AG04450 (cell line): ENCODE results near the gene CNTNAP2. TPM values are rescaled to one million over a fixed set of nuclear protein-coding genes. Genes with fewer than 3 reads are reported as not detected.

ENCODE experiments used
- CTCF ChIA-PET: fragments of 300-600, 350-600 bp; formaldehyde crosslinking; extraction: SDS; loops from one replicate; lab custom pipeline; 2022; ENCODE audit warnings: antibody characterized with exemption, inconsistent platforms; lab: Charles Lee
- POLR2A ChIA-PET: fragments of 350-600 bp; formaldehyde crosslinking; extraction: SDS; loops from one replicate; lab custom pipeline; 2021; ENCODE audit warnings: antibody characterized with exemption, inconsistent platforms; lab: Yijun Ruan, JAX
- DNase-seq: peaks from one replicate; pipeline ENCODE4 v3.0.0-alpha.2; 2011; ENCODE audit warnings: low read depth, low spot score
- H3K27ac ChIP-seq: one replicate; pipeline ENCODE4 v1.5.1; 2012; ENCODE audit warnings: low read depth, low read length, control low read depth
- H3K27me3 ChIP-seq: one replicate; pipeline ENCODE4 v1.6.0; 2012; ENCODE audit warnings: low read length; ENCODE audit not compliant: control insufficient read depth, insufficient read depth
- H3K4me3 ChIP-seq: 2 replicates; pipeline ENCODE4 v1.5.1; 2011; ENCODE audit warnings: mild to moderate bottlenecking, low read depth, low read length, control low read depth
- H3K9me3 ChIP-seq: 2 replicates; pipeline ENCODE4 v1.5.1; 2012; ENCODE audit warnings: low read length; ENCODE audit not compliant: control insufficient read depth, insufficient read depth
- polyA plus RNA-seq: library from polyadenylated mRNA; depleted of rRNA; stranded (reverse); fragments of >200 nt; gene quantifications from 2 replicates; pipeline ENCODE4 v1.2.3, GENCODE V29; 2011
- TF ChIP-seq, protein P1 (sequence below): IDR thresholded peaks from 2 replicates; pipeline ENCODE4 v1.5.1; 2011; ENCODE audit warnings: low read depth, low read length, control low read depth, inconsistent platforms

Gene CNTNAP2
- polyA plus RNA-seq, 1 experiment = not detected

DNA sequence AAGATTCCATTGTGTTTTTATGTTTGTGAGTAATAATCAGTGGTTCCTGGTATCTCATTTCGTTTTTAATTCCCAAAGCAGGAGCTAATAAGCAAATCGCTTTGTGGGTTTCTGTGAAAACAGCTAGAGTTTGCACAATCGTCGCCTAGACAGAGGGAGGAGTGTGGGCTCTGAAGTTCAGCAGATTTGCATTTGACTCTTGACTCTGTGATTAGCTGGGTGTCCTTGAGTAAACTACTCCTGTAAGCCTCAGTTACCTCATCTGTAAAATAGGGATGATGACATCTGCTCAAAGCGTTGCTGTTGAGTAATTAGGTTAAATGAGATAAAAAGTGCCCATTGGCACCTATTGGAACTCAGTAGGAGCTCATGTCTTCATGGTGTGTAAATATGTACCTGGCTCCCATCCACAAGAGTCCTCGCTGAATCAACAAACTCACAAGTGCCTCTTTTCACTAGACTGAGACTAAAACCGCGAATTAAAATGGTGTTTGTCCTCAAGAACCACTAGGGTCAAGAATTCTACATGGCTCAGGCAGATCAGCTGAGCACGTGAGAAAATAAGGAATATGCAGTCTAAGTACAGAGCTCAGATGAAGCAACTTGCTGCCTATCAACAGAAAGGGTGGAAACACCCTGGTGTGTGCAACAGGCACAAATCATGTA is 2088.2 kb downstream of the CNTNAP2 start:
- no peak overlapping the region for H3K27ac ChIP-seq
- POLR2A ChIA-PET = no interaction called here
- CTCF ChIA-PET = no interaction called here
- TF ChIP-seq, protein P1, sequence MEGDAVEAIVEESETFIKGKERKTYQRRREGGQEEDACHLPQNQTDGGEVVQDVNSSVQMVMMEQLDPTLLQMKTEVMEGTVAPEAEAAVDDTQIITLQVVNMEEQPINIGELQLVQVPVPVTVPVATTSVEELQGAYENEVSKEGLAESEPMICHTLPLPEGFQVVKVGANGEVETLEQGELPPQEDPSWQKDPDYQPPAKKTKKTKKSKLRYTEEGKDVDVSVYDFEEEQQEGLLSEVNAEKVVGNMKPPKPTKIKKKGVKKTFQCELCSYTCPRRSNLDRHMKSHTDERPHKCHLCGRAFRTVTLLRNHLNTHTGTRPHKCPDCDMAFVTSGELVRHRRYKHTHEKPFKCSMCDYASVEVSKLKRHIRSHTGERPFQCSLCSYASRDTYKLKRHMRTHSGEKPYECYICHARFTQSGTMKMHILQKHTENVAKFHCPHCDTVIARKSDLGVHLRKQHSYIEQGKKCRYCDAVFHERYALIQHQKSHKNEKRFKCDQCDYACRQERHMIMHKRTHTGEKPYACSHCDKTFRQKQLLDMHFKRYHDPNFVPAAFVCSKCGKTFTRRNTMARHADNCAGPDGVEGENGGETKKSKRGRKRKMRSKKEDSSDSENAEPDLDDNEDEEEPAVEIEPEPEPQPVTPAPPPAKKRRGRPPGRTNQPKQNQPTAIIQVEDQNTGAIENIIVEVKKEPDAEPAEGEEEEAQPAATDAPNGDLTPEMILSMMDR = no peak
- no peak for DNase-seq
- H3K27me3 ChIP-seq = no peaks in the 10 kb centered on the region
- no peak overlapping the region for H3K4me3 ChIP-seq
- peaks cover 26% of the 10 kb centered on the region for H3K9me3 ChIP-seq

- DNase-seq = no peak
- ChIA-PET POLR2A (no interaction called here), CTCF (no interaction called here)
- Histone ChIP-seq H3K27me3 (no peaks in the 10 kb centered on the region), H3K9me3 (peaks cover 40% of the 10 kb centered on the region), H3K4me3 (no peak overlapping the region), H3K27ac (no peak overlapping the region)
- TF ChIP-seq, protein P1 = no peak
Measured at GRCh38 chr7:148209643-148210190, 2093.1 kb downstream of the CNTNAP2 start.

GRCh38 chr7:148210804-148211325 is 2094.3 kb downstream of the CNTNAP2 start:
- H3K27ac ChIP-seq = no peak overlapping the region
- POLR2A ChIA-PET = no interaction called here
- TF ChIP-seq, protein P1 = no peak
- H3K9me3 ChIP-seq = peaks cover 42% of the 10 kb centered on the region
- CTCF ChIA-PET = no interaction called here
- no peaks in the 10 kb centered on the region for H3K27me3 ChIP-seq
- no peak overlapping the region for H3K4me3 ChIP-seq
- no peak for DNase-seq

DNA sequence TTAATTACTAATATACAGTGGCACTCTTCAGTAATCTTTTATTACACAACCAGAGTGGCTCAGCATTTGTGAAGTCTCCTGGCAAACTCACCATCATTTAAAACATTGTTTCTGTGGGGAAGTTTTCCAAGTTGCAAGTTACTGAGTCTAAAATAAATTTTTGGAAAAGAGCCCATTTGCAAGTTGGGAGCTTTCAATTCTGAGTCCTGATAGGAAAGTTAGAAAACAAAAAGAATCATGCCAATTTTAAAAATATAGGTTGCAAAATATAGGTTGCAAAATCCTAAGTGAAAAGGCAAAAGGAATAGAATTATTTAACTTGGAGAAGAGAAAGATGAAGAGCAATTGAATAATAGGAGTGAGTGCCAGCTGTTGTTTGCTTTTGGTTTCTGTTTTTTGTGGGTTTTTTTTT is 2095.1 kb downstream of the CNTNAP2 start:
- no peak for DNase-seq
- POLR2A ChIA-PET = no interaction called here
- Histone ChIP-seq H3K9me3 (peaks cover 40% of the 10 kb centered on the region), H3K4me3 (no peak overlapping the region), H3K27ac (no peak overlapping the region), H3K27me3 (no peaks in the 10 kb centered on the region)
- CTCF ChIA-PET = no interaction called here
- TF ChIP-seq, protein P1 = no peak

- TF ChIP-seq, protein P1 = no peak
- POLR2A ChIA-PET = no interaction called here
- CTCF ChIA-PET = no interaction called here
Measured at GRCh38 chr7:148212731-148213130, 2096.1 kb downstream of the CNTNAP2 start.

More at GRCh38 chr7:148212731-148213130, 2096.1 kb downstream of the CNTNAP2 start:
- DNase-seq = no peak
- no peak overlapping the region for H3K4me3 ChIP-seq
- H3K9me3 ChIP-seq = peaks cover 37% of the 10 kb centered on the region
- H3K27me3 ChIP-seq = no peaks in the 10 kb centered on the region
- H3K27ac ChIP-seq = no peak overlapping the region
